Amygdala (tissue), 56 donors: ENCODE measurements around the gene RRN3.
"Not testable (repeated sequence)": the region's sequence is repeated elsewhere in the genome, so short reads cannot be mapped to it uniquely, and the experiment has no call there.

Source experiments
- DNase-seq, 56 donors: peaks; one replicate each; lab custom pipeline; 2025; lab: John Stamatoyannopoulos, UW

RRN3 gene, protein sequence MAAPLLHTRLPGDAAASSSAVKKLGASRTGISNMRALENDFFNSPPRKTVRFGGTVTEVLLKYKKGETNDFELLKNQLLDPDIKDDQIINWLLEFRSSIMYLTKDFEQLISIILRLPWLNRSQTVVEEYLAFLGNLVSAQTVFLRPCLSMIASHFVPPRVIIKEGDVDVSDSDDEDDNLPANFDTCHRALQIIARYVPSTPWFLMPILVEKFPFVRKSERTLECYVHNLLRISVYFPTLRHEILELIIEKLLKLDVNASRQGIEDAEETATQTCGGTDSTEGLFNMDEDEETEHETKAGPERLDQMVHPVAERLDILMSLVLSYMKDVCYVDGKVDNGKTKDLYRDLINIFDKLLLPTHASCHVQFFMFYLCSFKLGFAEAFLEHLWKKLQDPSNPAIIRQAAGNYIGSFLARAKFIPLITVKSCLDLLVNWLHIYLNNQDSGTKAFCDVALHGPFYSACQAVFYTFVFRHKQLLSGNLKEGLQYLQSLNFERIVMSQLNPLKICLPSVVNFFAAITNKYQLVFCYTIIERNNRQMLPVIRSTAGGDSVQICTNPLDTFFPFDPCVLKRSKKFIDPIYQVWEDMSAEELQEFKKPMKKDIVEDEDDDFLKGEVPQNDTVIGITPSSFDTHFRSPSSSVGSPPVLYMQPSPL

DNA sequence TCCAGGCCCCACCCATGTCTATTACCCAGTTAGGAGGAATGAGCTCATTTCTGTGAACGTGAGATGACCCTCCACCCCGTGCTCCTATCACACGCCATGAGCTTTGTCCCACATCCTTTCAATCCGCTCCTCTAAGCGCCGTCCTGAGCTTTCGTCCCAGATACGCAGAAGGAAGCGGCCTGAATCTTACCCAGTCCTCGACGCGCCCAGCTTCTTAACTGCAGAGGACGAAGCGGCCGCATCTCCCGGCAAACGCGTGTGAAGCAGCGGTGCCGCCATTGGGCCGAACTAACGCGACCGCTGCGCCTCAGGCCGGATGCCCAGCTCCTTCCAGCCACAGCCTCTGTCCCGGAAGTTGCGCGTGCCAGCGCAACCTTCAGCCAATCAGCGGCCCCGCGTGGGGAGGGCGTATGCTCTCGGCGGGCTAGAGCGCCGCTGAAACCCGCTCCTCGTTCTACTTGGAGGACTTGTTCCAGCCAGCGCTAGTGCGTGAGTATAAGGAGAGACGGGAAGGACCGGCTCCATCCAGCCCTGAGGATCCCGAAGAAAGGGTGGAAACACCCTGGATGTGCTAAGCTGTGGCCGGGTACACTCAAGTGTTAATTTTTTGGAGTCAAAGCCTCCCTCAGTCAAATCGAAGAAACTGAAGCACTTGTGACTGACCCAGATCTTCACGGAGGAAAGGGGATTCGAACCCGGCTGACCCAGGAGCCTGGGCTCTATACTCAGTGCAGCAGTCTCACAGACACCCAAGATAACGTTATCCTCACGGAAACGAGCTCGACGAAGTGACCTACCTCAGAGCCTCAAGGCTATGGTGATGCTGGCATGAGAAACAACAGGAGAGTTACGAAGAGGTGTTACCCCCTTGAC, at the start of gene RRN3:
RRN3 (minus strand) TSS at position 318 of the 873 bp plus-strand sequence; CDS start at position 279, 39 bp downstream.
- peak; percentile 35 to 95 (median 86) for DNase-seq

DNA sequence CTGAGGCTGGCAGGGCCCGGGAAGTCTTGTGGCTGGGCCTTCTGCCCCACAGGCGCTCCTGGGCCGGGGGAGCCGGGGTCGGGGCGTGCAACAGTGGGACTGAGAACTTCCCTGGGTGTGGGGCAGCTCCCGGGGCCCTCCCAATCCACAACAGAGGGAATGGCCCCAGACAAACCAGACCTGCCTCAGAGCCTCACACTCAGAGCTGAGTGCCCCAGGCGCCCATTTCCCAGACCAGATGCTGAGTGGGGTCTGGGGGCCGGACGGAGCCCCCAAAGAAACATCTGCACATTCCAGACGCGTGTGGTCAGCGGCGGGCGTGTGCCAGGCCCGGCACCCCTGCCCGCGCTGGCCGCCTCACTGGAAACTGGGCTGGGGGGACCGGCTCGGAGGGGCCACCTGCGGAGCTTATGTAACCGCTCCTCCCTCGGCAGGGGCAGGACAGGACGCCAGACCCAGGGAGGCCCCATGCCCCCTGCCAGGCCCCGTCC, 49.6 kb upstream of the RRN3 start:
- DNase-seq, result peak in 1 of 56 donors; percentile 35

DNA sequence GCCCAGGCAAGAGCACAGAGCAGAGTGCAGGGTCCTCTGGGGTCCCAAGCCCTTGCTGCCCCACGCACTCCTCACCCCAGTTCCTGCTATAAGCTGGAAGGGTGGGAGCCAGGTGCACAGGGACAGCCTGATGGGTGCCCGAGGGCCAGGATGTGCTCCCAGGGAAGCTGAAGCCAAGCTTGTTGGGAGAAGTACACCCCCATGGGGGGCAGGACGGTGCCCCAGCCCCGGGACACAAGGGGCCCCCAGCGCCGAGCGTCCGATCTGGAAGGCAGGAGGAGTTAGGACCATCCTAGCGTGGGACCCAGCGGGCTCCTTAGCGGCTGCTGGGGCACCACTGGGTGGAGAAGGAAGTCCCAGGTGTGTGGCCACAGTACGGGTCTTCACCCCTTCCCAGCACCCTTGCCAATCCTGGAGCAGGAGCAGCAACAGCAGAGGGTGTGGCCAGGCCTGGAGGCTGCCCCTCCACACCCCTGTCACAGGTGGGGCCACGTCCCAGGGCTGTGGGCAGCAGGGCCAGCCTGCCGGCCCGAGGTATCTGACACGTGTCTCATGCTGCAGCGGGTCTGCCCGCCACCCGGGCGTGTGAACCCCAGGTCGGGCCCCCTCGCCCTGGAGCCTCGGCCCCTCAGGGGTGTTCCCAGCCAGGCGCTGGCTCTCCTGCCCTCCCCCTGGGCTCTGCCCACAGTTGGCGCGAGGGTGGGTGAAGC, 49.0 kb upstream of the RRN3 start:
- DNase-seq, result peak in 1 of 56 donors; percentile 24

- DNase-seq, result not testable (repeated sequence)
Measured at GRCh38 chr16:15142107-15142890, 48.2 kb upstream of the RRN3 start.

DNA sequence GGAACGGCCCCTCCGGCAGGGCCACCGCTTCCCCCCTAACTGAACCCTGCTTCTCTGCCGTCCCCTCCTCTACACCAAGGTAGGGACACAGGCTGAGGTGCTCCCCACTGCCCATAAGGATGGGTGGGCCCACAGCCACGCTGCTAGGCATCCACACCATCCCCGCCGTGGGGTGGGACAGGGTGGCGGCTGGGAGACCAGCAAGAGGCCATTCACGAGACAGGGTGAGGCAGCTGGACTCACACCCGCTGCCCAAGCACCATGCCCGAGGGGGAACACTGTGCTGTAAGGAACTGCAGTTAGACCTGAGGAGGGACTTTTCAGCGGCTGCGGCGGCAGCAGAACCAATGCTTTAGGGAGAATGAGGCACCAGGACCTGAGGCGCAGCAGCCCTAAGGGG, 47.5 kb upstream of the RRN3 start:
- no peak for DNase-seq

GRCh38 chr16:15140444-15141365, 46.6 kb upstream of the RRN3 start:
- peak in 17 of 56 donors; percentile 12 to 72 (median 39) for DNase-seq

DNA sequence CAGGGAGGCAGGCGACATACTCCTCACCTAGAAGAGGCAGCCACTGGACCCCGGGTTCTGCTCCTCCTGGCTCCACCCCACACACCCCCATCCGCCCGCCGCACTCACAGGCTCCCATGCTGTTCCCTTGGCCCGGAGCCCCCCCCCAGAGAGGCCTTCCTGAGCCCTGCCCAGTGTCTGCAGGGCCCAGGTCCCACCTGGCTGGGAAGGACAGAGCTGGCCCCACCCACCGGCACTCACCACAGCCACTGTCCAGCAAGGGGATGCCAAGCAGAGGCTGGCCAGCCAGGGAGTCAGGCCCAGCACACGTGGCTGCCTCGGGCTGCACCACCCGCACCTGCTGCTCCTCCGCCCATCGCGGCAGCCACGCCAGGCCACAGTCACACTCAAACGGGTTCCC, 43.4 kb upstream of the RRN3 start:
- DNase-seq, result peak in 1 of 56 donors; percentile 12

- not testable (repeated sequence) for DNase-seq
Measured at GRCh38 chr16:15135483-15136360, 41.6 kb upstream of the RRN3 start.

- not testable (repeated sequence) for DNase-seq
Measured at GRCh38 chr16:15134752-15135482, 40.8 kb upstream of the RRN3 start.

GRCh38 chr16:15133554-15133953, 39.5 kb upstream of the RRN3 start:
- not testable (repeated sequence) for DNase-seq

DNA sequence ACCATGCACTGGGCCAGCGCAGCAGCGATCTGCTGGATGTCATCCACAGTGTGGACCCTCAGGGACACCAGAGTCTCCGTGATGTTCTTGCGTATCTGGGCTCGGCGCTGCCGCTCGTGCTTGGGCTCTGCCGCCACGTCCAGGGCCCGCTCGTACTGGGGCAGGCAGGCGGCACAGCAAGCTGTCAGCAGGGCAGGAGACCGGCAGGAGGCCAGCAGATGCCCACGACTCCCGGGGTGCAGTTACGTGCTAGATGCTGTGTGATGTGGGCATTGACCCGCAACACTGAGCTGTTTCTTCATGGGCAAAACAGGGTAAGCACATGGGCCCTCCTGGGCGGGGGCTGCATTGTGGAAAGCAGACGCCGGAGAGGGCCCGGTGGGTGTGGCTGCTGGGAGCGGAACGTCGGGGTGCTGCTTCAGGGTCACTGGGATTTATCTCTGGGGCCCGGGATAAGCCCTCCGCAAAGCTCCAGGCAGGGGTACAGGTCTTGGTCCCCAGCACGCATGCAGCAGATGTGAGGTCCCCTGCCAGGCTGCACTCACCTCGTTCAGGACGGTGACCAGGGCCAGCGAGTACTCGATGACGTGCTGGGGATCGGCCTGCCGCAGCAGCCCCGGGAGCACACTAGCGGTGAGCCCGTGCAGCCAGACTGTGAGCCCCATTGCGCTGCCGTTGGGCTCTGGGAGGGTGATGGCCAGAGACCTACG, 38.8 kb upstream of the RRN3 start:
- DNase-seq, result not testable (repeated sequence)

DNA sequence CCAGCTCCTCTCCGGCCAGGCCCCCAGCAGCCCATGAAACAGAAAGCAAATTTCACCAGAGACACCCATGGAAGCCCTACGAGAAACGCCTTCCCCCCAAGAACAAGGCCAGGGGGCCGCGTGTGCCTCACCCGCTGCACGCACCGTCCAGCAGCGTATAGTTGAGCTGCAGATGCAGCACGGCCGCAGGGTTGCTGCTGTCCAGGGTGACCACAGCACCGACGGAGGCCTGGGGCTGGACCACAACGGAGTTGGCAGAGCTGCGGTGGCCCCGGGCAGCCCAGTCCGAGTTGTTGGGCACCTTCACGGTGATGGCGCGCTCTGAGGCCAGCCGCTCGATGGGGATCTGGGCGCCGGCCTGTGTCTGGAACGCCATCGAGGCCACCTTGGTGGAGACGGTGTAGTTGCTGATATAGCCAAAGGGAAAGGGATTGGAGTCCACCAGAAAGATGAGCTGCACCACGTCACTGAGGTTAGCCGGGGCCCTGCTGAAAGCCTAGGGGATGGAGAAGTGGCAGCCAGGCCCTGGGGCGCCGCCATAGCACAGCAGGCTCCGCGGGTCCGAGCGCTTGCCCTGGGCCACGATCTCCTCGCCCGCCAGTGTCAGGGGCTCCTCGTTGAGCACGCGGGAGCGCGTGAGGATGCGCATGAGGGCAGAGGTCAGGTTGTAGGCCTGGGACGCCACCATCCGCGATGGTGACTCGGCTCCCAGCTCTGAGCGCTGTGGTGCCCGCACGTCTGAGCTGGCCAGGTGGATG, 37.0 kb upstream of the RRN3 start:
- not testable (repeated sequence) for DNase-seq

- not testable (repeated sequence) for DNase-seq
Measured at GRCh38 chr16:15130256-15130932, 36.3 kb upstream of the RRN3 start.
